Femur (tissue), 1 donor: Measurements from ENCODE around the gene ANTXR1.

ENCODE experiments used
- DNase-seq: peaks from one replicate; pipeline ENCODE4 v3.0.0-alpha.2; 2017

The ANTXR1 gene

GRCh38 chr2:69291004-69291650, 278.1 kb downstream of the ANTXR1 start:
- peak; percentile 73 for DNase-seq

- no peak for DNase-seq
These were observed 278.7 kb downstream of the ANTXR1 start for GRCh38 chr2:69291721-69292120.

GRCh38 chr2:69292256-69292655, 279.3 kb downstream of the ANTXR1 start:
- no peak for DNase-seq

DNA sequence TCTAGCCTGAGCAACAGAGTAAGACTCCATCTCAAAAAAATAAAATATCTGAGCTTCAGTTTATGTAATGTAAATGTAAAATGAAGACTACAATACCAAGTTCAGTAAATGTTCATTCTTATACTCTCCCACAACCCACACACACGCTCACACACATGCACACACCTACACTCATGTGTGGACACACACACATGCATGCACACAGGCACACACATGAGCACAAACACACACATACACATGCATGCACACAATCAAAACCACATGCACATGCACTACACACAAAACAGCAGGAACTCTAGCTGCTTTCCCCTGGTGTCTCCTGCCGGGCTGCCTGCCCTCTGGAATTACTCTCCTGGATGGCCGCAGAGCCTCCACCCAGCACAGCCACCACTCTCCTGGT, 283.4 kb downstream of the ANTXR1 start:
- no peak for DNase-seq

DNA sequence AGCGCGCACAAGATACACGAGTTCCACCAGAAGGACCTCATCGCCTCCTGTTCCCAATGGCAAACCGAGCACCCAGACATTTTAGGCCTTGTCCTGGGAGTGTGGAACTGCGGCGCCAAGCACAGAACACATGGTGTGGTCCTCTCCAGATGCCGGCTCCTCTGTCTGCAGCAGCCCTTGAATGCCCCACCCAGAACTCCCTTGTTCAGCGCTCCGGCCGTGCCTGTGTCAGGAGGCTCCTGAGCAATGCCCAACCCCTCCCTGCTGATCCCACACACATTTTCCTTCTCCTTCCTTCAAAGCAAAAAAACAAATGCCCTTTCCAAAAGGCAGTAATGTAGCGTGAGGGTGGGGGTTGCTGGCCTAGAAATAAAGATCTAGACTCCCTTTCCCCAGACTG, 284.2 kb downstream of the ANTXR1 start:
- no peak for DNase-seq

DNA sequence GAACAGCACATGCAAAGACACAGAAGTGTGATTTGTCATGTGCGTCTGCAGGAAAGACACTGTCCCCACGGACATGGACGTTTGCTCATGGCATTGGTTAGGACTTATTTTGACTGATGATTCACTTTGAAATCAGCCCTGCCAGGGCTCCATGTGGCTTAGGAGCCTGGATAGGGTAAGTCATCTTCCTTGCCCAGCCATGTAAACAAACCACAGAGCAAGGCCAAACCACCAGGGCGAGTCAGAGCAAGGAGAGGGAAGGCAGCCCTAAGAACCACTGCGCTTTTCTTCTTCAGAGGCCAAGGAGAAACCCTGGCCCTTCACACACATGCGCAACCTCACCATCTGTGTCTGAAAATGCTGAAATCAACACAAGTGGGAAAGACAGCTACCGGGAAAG, 285.3 kb downstream of the ANTXR1 start:
- DNase-seq, result peak; percentile 45

DNA sequence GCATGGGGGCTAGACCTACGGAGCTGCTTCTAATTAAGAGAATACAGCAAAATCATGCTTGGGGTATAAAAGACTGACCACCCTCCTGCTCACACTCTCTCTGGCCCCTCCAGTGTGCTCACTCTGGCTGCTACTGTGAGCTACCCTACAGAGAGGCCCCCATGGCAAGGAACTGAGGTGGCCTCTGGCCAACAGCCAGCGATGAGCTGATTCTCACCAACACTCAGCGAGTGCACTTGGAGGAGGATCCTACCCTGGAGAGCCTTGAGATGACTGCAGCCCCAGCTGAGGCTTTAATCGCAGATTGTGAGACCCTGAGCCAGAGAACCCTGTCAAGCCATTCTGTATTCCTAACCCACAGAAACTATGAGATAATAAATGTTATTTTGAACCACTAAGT, 285.9 kb downstream of the ANTXR1 start:
- peak; percentile 56 for DNase-seq
